Left kidney (tissue), 2 donors: Measurements from ENCODE around the gene RPTOR. TPM values are rescaled to one million over a fixed set of nuclear protein-coding genes. Genes with fewer than 3 reads are reported as not detected.

Source experiments
- DNase-seq: peaks from one replicate; pipeline ENCODE4 v3.0.0-alpha.2; 2013
- polyA plus RNA-seq: library from polyadenylated mRNA; unstranded; fragments of 120-200 nt; gene quantifications from one replicate; pipeline ENCODE4 v1.2.1, GENCODE V29; 2013; ENCODE audit not compliant: insufficient read length

RPTOR gene
- polyA plus RNA-seq, 1 donor = 18.6 TPM

DNA sequence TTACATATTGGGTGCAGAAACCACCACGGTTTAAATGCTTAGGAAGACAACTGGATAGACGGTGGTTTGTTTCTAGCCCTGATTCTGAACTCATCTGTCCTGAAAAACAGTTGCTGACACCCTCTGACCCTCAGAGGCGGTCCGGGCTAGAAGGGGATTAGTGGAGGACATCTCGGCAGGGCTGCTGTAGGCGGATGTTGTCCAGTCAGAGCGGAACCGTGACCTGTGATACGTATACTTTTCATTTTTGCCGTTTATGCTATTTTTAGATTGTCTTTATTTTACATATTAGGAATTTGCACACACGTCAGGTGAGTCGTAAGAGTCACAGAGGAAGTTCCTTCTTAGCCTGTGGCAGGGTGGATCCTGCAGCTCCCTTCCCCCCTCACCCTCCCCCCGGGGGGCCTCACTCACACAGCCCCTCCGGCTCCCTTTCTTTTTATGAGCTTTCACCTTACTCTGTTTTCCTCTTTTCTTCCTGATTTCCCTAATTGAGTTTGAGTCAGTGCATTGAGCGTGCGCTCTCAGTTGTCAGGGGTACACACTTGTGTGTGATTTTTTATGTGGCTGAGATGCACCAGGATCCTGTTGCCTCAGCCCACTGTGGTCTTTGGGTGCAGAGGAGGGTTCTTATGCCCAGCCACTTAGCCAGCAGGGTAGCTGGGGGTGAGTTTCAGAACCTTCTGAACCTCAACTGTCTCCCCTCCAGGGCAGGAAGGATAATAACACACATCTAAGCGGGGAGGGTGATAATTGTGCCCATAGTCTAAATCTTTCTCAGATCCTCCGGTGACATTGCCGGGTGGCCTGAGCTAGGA, 236.0 kb downstream of the RPTOR start:
- DNase-seq = no peak

DNA sequence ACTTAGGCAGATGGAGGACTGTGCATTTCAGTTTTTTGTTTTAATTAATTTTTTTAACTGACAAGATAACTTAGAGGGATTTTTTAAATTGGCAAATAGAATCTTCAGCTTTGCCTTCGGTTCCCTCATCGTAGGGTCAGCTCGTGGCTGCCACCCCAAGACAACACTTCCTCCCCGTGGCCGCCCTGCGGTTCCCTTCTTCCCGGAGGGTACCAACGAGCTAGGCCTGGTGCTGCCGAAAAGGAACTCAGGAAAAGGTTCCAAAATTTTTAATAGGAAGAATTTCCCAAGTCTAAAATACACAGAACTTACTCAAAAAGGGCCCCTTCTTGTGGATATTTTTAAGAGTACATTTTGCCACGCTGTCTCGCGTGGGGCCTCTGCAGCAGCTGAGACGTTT, 236.6 kb downstream of the RPTOR start:
- no peak for DNase-seq

DNA sequence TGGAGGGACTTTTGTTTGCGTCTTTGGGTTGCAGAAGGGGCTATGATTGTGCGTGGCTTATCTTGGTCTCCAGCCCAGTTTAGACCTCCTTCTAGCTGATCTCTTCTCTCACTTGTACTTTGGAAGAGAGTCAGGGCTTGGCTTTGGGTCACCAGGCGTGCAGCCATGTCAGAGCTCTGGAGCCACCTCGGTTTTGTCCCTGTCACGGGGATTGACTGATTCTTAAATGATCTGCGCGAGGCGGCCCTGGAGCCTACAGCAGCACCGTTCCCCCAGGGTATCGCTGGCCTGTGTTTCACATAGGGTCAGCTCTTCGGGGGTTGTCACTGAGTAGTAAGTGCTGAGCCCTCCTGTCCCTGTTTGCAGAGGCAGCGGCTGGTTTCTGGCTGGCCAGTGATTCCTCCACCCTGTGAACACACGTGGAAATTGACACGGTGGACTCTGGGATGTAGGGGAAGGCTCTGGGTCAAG, 237.2 kb downstream of the RPTOR start:
- DNase-seq = no peak

DNA sequence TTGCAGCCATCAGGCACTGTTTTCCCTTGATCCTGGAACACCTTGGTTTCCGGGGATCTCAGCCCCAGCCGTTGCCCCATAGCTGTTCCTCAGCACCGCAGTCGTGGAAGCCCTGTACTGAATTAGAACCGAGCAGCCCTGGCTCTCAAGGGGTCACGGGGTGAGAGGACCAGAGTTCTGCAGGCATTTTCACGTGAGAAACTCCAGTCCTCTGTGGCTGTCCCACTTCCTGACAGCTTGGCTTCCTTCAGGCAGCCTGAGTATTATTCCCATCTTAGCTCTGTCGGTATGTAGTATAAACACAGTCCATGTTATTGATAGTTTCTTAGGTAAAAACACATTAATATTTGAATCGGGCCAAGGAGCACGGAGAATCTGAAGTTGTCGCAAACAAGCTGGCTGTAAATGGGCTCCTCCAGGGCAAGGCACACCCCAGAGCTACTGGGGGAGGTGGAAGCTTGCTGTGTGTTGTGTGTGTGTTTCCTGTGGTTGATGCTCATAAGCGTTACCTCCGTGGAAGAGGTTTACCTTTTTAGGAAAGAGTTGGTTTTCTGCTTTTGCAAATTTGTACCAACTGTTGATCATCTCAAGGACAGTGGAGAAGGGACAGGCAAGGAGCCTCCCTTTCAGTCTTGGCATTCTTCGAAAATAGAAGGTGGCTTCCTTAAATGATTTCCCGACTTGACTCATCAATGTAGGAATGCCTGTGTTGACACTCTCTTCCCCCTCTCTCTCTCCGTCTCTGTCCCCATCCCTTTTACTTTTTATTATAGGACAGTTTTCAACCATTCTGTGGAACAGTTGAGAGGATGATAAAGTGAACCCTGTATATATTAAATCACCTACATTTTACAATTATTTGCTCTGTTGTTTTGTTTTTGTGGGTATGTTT, 238.1 kb downstream of the RPTOR start:
- DNase-seq = no peak

DNA sequence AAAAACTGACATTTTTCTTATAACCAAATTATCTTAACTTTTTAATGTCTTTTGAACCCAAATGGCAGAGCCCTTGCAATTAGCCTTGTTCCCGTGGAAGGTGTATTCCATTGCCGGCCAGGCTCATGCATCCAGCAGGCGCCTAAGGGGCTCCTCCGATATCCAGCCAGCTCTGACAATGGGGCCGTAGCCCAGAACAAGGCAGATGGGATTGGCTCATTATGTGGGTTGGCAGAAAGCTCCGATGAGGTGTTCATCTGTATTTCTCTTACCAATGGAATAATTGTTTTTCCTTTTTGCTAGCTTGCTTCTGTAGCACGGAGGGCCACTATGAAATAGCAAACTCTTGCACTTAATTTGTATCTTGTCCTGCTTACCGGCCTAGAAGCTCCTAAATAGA, 238.8 kb downstream of the RPTOR start:
- DNase-seq = no peak

DNA sequence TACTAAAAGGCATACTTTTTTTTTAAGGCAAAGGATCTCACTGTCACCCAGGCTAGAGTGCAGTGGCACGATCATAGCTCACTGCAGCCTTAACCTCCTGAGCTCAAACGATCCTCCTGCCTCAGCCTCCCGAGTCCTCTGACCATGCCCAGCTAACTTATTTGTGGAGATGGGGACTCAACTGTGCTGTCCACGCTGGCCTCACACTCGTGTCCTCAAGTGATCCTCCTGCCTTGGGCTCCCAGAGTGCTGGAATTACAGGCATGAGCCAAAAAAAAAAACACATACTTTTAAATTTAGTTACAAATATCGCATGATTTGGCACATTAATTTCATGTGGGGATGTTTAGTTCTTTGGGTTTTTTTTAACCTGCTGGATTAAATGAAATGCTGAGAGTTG, 239.3 kb downstream of the RPTOR start:
- DNase-seq = no peak

DNA sequence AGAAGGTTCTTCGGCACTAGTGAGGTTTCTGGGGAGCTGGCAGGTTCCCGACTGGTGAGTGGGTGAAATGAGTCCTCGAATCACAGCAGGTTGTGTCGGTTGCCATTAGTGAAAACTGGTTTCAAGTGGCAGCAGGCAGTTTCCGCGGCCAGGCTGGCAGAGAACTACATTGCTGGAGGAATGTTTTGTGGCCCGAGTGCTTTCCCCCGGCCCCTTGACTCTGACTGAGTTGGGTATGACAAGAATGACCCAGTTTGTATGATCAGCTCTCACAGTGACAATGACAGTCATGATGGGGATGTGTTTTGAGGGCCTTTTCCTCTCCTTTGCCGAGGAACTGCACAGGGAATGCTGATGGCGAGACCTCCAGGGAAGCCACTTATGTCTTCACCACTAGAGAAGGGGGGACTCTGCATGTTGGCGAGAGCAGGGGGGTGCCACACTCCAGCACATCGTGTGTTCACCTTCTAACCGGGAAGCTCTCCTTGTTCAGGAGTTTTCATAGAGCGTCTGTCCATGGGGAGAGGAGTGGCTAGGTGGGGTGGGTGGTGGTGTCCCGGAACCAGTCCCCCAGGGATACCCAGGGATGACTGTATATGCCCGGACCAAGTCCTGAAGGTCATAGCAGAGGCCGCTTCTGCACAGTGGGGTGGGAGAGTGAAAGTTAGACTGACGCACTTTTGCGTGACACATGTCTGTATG, 241.0 kb downstream of the RPTOR start:
- no peak for DNase-seq

DNA sequence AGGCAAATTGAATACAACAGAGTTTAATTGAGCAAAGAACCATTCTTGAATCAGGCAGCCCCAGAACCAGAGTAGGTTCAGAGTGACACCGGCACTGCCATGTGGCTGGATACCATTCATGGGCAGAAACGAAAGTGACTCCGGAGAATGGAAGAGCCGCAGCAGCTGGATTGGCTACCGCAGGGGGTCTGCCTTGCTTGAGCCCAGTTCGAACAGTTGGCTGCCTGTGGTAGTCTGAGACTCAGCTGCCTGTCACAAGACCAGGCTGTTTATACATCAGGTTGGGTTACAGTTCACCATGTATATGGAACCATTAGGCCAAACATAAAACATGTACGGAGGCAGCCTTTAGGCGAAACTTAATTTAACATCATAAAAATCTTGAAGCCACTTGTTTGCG, 241.8 kb downstream of the RPTOR start:
- no peak for DNase-seq

DNA sequence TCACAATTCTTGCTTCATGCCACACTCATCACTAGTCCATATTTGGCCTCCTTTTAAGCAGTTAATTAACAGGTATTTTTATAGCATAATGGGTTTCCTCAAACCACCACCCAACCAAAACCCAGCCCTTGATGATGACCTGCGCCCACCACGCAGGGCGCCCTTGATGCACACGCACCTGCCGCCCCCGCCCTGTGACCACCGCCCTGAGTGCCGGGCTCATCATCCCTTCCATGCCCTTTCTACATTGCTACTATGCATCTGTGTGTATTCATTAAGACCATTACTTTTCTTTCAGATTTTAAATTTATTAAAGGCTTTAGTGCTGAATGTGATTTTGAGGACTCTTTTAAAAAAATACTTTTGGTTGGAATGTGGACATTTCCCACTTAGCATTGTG, 242.2 kb downstream of the RPTOR start:
- no peak for DNase-seq

DNA sequence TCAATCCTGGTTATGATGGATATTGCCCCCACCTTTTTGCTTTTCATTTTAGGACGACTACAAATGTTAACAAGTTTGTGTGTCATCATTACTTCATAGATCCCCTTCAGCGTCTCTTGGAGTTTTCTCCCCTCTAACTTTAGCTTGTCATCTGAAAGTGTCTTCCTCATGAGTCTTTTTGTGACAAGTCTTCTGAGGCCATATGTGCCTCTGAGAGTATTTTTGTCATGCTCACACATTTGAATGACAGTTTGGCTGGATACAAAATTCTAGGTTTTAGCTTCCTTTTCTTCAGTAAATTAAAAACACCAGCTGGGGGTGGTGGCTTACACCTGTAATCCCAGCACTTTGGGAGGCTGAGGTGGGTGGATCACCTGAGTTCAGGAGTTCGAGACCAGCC, 243.2 kb downstream of the RPTOR start:
- no peak for DNase-seq

DNA sequence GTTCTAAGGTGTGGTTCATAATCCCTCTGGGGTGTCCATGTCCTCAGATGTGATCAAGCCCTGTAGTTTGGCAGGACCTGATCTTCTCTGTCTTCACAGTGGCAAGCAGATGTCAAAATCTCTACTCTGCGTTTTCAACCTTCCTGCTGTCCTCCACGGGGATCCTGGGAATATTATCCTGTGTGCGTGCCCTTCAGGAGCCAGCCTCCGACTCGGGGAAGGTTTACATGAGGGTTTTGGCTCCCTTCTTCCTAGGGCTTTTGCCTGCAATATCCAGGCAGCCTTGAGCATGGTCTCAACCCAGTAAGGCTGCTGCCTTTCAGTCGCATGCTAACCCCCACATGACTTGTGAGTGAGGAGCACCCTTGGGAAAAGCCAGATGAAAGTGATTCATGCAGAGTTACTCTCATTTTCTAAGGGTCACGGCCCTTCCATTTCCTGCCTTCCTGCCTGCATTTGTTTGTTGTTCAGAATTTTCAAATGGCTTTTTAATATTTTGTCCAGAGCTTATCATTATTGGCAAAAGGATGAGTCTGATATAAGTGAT, 244.8 kb downstream of the RPTOR start:
- DNase-seq = no peak

DNA sequence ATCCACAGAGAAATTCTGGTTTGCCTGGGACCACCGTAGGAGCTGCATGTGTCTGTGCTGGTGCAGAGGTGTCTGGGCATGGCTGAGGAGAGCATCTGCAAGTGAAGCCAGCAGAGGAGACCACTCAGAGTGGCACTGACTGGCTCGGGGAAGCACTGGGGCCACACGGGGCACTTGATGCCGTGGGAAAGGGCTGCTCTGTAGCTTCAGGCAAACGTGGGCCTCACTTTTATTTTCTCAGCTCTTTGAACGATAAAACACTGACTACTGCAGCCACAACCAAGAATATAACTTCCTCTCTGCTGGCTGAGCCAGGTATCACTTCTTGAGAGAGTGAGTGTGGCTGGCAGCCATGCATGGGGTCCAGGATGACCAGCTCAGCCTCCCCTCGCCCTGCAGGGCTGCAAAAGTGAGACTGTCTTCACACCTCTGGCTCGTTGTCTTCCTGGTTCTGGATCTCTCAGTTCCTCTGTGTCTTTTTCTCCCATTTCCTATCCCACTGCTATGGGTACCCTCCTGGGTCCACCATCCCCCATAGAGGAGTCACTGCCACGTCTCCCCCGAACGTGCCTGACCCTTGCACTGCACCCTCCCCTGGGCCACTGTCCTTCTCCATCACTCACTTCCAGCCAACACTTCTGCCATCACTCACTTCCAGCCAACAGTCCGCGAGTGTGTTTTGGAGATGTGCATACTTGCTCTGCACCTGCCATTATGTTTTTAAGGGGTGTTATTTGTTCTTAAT, 245.6 kb downstream of the RPTOR start:
- no peak for DNase-seq

DNA sequence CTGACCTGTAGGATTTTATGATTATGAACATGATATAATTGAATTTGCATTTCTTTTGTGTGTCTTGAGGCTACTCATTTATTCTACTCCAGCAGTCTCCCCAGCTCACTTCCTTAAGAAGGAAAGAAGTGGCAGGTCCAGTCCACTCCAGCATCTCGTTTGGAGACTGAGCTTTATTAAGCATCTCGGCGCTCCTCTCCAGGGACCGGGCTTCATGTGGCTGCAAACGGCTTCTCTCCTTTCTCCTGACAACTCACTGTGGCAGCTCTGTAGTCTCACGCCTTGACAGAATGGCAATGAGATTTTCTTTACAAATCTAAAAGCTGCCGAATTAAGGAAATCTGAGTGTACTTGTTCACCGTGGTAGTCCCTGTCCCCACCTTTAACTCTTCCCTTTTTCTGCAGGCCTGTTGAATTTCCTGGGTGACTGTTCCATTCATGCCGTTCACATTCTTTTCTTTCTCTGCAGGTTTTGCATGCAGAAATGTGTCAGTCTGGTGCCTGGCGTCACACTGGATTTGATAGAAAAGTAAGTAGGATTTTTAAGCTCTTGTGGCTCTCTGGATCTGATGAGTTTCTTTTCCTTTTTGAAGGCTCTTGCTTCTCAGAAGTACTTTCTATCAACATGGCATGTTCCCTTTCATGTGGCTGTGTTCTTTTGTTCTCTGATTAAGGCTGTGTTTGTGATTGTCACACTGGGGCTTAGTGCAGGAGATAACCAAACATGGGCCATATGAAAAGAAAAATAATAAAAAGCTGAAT, 246.5 kb downstream of the RPTOR start:
- DNase-seq = no peak

DNA sequence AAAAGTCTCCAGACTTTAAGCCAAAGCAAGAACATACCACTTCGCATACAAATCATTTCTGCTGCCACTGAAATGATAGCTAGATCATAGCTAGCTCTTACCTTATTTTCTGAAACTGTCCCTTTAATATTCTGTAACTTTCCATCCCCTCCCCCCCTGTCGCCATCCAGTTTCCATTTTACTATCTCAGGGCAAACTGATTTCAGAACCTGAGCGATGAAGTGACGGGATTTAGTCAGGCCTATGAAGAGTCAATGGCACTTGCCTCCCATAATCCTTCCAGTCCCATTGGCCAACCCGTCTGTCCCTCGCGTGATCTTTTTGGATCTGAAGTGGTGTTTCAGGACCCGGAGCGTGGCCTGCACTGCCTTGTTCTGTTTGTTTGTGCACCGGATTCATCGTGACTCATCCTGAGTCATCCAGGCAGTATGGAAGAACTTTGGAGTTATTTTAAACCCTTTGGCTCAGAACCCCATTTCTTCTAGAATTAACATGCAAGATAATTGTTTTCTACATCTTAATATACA, 247.2 kb downstream of the RPTOR start:
- DNase-seq = no peak

DNA sequence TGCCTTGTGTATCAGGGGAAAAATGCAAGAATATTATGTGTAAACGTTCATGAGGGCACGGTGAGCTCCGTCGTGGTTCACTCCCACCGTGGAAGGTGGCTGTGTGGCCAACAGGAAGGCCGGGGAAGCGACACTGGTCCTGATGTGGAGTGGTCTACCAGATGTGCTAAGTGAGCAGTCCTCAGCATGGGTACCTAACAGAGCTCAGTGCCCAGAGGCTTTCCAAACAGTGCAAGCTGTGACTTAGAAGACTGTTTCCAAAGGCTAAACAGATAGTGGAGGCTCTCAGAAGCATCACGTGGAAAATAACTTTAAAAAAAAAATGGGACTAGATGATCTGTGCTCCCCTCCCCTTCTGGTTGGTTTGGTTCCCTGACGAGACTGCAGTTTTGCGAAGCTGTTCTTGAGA, 247.7 kb downstream of the RPTOR start:
- no peak for DNase-seq

DNA sequence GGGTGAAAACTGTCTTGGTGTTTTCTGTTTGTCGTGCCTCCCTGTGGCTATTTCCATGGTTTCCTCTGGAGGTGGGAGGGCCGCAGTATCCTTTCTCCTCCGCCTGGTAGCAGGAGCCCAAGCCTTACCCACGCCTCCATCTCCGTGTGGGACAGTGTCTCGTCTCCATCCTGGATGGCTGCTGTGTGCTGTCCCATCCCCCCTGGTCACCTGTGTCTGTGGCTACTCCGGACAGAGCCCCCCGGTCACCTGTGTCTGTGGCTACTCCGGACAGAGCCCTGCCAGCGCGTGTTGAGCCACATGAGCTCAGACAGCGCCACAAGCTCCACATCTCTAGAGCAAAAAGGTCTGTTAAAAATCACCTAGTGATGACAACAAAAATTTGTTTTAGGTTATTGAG, 248.8 kb downstream of the RPTOR start:
- DNase-seq = no peak

DNA sequence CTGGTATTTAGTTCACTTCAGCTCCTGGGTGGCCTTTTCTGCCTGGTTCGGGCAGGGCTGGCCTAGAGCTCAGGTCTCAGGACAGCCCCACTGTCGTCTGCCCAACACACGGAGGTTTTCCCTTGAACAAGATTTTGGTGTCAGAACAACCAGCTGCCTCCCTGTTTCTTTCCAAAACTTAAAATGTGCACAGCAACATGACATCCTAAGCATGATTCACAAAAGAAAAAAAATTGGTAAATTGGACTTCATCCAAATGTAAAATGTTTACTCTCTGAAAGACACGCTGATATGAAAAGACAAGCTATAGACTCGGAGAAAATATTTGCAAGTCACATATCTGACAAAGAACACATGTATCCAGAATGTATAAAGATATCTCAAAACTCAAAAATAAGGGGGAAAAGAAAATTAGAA, 249.2 kb downstream of the RPTOR start:
- DNase-seq = no peak

DNA sequence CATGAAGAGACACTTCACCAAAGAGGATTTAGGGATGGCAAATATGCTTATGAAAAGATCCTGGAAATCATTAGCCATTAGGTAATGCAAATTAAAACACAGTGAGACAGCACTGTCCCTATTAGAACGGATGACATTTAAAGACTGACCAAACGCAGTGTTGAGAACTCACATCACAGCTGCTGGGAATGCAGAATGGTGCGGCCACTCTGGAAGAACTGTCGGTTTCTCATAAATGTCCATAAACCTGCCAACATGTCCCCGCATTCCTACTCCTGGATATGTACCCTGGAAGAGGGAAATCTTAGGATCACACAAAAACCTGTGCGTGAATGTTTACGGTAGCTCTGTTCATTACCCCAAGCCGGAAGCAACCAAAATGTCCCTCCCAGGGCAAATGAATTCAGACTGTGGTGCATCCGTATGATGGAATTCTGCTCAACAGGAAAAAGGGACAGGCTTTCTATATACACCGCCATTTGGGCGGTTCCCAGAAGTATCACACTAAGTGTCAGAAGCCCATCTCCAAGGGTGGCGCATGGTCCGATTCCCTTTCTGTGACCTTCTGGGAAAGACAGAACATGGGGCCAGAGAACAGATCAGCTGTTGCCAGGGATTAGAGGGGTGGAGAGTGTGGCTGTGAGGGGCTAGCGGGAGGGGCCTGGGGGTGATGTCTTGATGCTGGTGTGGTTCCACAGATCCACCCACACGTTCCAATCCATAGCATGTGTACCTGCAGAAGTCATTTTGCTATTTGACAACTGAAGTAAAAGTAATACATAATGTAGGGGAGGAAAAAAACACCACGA, 249.8 kb downstream of the RPTOR start:
- DNase-seq = no peak

DNA sequence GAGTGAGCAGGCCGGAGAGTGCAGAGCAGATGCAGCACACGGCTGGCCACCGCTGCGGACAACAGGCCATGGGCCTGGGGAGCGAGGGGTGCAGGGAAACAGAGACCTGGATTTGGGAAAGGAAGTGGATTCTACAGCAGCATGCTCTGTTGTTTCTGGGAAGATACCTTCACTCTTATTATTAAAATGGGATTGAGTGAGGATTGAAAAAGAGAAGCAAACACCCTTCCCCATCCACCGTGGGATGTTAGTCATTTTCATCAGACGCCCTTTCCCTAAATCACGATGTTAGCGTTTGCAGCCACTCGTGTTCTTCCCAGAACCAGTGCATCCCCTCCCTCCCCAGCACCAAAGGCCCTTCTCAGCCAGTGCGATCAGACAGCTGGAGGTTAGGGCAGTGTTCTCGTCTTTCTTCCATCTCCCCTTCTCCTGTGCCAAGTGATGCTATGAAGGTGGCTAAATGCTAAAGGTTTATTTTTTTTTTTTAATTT, 250.5 kb downstream of the RPTOR start:
- no peak for DNase-seq
